Ascending aorta (tissue), 2 donors: ENCODE results near the gene CCDC195. TPM values are rescaled to one million over a fixed set of nuclear protein-coding genes. Genes with fewer than 3 reads are reported as not detected.

Experiments used
- DNase-seq, 2 donors: peaks; one replicate each; pipeline ENCODE4 v3.0.0-alpha.2; 2019; ENCODE audit warnings: low spot score in 2 of 2
- H3K27ac ChIP-seq, 2 donors: fragments of 200-600 bp; sonication (generic); one replicate each; pipeline ENCODE4 v1.5.1; 2016 to 2017; ENCODE audit warnings: mild to moderate bottlenecking in 1 of 2
- H3K27me3 ChIP-seq: fragments of 200-600 bp; sonication (generic); one replicate; pipeline ENCODE4 v1.5.1; 2017
- H3K36me3 ChIP-seq, 2 donors: fragments of 200-600 bp; sonication (generic); one replicate each; pipeline ENCODE4 v1.5.1; 2016
- H3K4me1 ChIP-seq, 2 donors: fragments of 200-600 bp; sonication (generic); one replicate each; pipeline ENCODE4 v1.5.1; 2016 to 2017; ENCODE audit warnings: mild to moderate bottlenecking in 1 of 2
- H3K4me3 ChIP-seq, 2 donors: fragments of 200-600 bp; sonication (generic); one replicate each; pipeline ENCODE4 v1.5.1; 2016 to 2017; ENCODE audit warnings: mild to moderate bottlenecking in 1 of 2
- H3K9me3 ChIP-seq, 2 donors: fragments of 200-600 bp; sonication (generic); one replicate each; pipeline ENCODE4 v1.5.1; 2016
- CTCF ChIP-seq, 3 experiments: fragments of 200-600 bp in 2 of 3; fragments of 450-650 bp in 1 of 3; sonication (generic) in 2 of 3; IDR thresholded peaks; one replicate each; pipeline ENCODE4 v1.5.1; 2016 to 2019; ENCODE audit warnings: antibody characterized with exemption in 3 of 3, mild to moderate bottlenecking in 1 of 3, moderate library complexity in 1 of 3
- intact Hi-C: fragments of 100-400 bp; cut with DNase I; formaldehyde crosslinking; loops from one replicate; pipeline ENCODE4 v1.15.1; 2023
- total RNA-seq: library from RNA; depleted of rRNA; stranded (reverse); fragments of >200 nt; gene quantifications from one replicate; pipeline ENCODE4 v1.1.0, GENCODE V29; 2016

Gene CCDC195, protein sequence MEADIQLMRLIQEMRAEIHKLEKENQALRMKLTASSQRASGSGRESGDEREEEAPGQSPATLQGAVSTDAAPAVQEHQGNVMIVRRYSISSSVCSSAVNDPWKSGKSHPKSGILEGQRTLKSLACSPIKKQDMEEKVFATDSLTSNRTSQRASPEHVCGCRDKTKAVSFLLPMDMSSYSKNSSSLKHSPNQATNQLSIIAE
- not detected for total RNA-seq

DNA sequence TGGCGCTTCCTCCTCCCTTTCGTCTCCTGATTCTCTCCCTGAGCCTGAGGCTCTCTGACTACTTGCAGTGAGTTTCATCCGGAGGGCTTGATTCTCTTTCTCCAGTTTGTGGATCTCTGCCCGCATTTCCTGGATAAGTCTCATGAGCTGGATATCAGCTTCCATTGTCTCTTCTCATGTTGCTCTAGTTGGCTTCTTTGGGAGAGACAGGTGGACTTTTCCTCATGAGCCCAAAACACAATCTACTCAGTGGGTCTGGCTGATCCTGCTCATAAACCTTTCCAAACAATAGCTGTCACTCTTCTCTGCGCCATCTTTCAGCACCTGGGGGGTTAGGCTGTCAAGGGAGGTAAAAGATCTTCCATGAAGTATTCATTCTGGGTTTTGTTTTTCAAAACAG lies at the start of gene CCDC195:
TSS of gene CCDC195 (minus strand) at position 165 of the 400 bp plus-strand sequence. CDS start at position 165, 0 bp downstream.
- Histone ChIP-seq H3K4me1 (no peaks in the 10 kb centered on the region), H3K27ac (no peak within 1 kb of the TSS), H3K4me3 (no peak within 1 kb of the TSS), H3K36me3 (no peaks in the 10 kb centered on the region), H3K27me3 (no peaks in the 10 kb centered on the region), H3K9me3 (no peaks in the 10 kb centered on the region)
- TF ChIP-seq CTCF (IDR thresholded peaks at IDR 0.05), result no peak
- intact Hi-C loops, result no loop called here
- DNase-seq, result no peak

DNA sequence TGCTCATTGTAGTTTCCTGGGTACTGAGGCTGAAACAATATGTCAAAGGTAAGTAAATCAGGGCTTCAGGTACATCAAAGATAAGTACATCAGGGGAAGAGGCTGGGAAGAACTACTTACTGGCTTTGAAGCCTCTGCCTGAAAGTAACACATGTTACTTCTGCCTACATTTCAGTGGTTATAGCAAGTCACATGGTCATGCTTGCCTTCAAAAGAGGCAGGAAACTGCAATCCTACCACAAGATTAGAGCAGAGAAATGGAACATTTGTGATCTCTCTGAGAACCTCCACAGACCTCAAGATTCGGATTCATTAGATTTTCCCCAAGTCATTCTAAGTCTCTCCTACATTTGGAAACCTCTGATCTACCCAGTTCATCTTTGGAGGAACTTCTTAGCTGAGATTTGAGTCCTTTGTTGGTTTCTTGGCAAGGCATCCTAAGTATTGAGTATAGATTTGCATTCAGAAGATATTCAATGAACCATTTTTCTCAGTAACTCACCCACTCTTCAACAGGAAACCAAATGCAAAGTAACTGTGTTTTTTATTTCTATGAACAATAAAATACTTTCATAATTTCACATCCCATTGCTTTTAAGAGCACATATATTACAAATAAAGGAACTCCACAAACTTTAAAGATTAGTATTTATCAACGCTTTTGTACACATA lies 48.5 kb upstream of the CCDC195 start:
- Histone ChIP-seq H3K36me3 (peaks cover 16 to 32% of the 10 kb centered on the region in 2 donors), H3K9me3 (no peaks in the 10 kb centered on the region), H3K4me1 (no peaks in the 10 kb centered on the region), H3K27ac (no peak overlapping the region), H3K4me3 (no peak overlapping the region), H3K27me3 (no peaks in the 10 kb centered on the region)
- intact Hi-C loops, result no loop called here
- TF ChIP-seq CTCF (IDR thresholded peaks at IDR 0.05), result no peak
- DNase-seq, result no peak

- H3K36me3 ChIP-seq, result peaks cover 4 to 10% of the 10 kb centered on the region in 2 donors
- TF ChIP-seq CTCF (IDR thresholded peaks at IDR 0.05), result no peak
- H3K4me3 ChIP-seq, result no peak overlapping the region
- no peak overlapping the region for H3K27ac ChIP-seq
- intact Hi-C loops, result no loop called here
- H3K9me3 ChIP-seq, result no peaks in the 10 kb centered on the region
- no peak for DNase-seq
- H3K27me3 ChIP-seq, result no peaks in the 10 kb centered on the region
- H3K4me1 ChIP-seq, result no peaks in the 10 kb centered on the region
Observed at GRCh38 chr2:224757934-224758548, 41.9 kb upstream of the CCDC195 start.

- H3K27me3 ChIP-seq, result no peaks in the 10 kb centered on the region
- H3K9me3 ChIP-seq, result no peaks in the 10 kb centered on the region
- no peak for TF ChIP-seq CTCF (IDR thresholded peaks at IDR 0.05)
- H3K36me3 ChIP-seq, result peaks cover 4 to 9% of the 10 kb centered on the region in 2 donors
- intact Hi-C loops, result no loop called here
- H3K4me3 ChIP-seq, result no peak overlapping the region
- H3K27ac ChIP-seq, result no peak overlapping the region
- no peaks in the 10 kb centered on the region for H3K4me1 ChIP-seq
- DNase-seq, result no peak
Observed at GRCh38 chr2:224753743-224754540, 37.8 kb upstream of the CCDC195 start.

- no peak for TF ChIP-seq CTCF (IDR thresholded peaks at IDR 0.05)
- intact Hi-C loops, result no loop called here
Observed at GRCh38 chr2:224751996-224752698, 36.0 kb upstream of the CCDC195 start.

More at GRCh38 chr2:224751996-224752698, 36.0 kb upstream of the CCDC195 start:
- H3K27me3 ChIP-seq, result no peaks in the 10 kb centered on the region
- no peaks in the 10 kb centered on the region for H3K4me1 ChIP-seq
- H3K27ac ChIP-seq, result no peak overlapping the region
- no peaks in the 10 kb centered on the region for H3K36me3 ChIP-seq
- H3K4me3 ChIP-seq, result no peak overlapping the region
- DNase-seq, result no peak
- H3K9me3 ChIP-seq, result no peaks in the 10 kb centered on the region
